Measurements from ENCODE around the gene ITSN2.

DNA sequence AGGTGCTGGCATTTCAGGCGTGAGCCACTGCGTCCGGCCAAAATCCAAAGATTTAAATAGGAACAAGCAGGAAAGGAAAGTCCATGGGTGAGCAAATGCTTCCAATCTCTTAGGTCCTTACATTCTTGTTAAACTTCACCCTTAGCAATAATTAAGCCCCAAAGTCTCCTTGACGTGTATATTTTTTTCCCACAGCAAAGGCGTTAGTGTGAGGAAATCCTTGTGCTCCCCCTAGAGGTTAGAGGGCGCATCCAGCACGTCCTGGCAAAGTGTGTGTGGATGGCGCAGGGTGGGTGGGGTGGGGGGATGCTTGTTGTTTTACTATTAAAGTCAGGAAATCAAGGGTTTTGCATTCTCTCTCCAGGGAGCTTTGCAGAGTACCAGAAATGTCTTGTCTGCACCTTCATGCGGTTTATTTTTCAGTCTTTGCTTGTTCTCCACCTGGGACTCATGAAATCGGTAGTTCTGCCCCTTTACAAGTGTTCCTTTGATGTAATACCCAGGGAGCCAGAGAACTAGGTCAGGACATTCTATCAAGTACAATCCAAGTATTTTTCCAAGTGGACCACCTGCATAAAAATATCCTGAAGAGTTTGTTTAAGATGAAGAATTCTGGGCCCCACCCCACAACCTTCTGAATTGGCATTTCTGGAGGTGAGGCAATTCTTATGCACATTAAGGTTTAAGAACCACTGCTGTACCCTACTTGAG lies 22.2 kb upstream of the ITSN2 start:
- TF ChIP-seq TEAD4 (CRISPR knock-in tag; IDR thresholded peaks at IDR 0.05), result no peak
- TF ChIP-seq, protein P1, sequence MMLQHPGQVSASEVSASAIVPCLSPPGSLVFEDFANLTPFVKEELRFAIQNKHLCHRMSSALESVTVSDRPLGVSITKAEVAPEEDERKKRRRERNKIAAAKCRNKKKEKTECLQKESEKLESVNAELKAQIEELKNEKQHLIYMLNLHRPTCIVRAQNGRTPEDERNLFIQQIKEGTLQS (CRISPR knock-in tag; conservative IDR thresholded peaks at IDR 0.05), result no peak

All from WTC11 (cell line).